ENCODE data around the gene MUSK.
"Not testable (repeated sequence)": the region's sequence is repeated elsewhere in the genome, so short reads cannot be mapped to it uniquely, and the experiment has no call there.

MUSK gene

DNA sequence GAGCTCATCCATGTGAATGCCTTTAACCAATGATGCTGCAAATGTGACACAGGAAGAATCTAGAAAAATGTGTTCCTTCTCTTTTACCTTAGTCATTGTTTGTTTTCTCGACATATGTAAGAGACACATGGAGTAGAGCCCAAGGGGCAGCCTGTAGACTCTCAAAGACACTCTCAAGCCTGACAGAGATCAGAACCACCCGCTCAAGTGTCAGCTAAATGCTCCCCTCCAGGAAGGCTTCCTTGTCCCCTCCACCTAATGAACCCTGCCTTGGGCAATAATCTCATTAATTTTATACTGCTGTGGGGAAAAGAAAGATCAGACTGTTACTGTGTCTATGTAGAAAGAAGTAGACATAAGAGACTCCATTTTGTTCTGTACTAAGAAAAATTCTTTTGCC is 157.4 kb downstream of the MUSK start:
- no peaks in the 10 kb centered on the region for H3K27me3 ChIP-seq
- peaks cover 10% of the 10 kb centered on the region for H3K4me1 ChIP-seq
- no peak for TF ChIP-seq CTCF (IDR thresholded peaks at IDR 0.05; ENCODE audit: low read depth, low read length)
- no peak overlapping the region for H3K4me3 ChIP-seq (ENCODE audit: low read depth, low read length)
- no peaks in the 10 kb centered on the region for H3K36me3 ChIP-seq
- no peaks in the 10 kb centered on the region for H3K9me3 ChIP-seq
- no peak for DNase-seq

DNA sequence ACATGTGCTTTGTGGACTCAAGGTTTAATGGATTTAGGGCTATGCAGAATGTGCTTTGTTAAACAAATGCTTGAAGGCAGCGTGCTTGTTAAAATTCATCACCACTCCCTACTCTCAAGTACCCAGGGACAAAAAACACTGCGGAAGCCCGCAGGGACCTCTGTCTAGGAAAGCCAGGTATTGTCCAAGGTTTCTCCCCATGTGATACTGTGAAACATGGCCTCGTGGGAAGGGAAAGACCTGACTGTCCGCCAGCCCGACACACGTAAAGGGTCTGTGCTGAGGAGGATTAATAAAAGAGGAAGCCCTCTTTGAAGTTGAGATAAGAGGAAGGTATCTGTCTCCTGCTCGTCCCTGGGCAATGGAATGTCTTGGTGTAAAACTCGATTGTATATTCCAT is 157.8 kb downstream of the MUSK start:
- H3K4me3 ChIP-seq (ENCODE audit: low read depth, low read length); H3K9me3 ChIP-seq; DNase-seq; H3K4me1 ChIP-seq; H3K27me3 ChIP-seq; H3K36me3 ChIP-seq: not testable (repeated sequence)

DNA sequence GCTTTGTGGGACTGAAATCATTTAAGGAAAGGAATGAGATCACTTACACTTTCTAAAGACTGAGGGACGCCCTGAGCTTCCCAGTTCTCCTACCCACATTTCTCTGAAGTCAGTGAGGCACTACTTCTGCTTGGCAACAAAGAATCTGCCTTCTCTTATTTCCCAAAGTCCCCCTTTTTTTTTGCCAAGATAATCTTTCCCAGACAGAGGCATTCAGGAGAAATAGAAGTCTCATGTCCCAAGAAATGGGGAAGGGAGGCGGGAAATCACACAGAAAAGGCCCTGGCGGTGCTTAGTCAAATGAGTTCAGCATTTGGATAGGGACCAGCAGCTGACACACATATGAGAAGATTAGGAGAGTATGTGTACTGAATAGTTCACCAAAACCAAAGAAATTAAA is 159.7 kb downstream of the MUSK start:
- no peak for DNase-seq
- no peak overlapping the region for H3K4me3 ChIP-seq (ENCODE audit: low read depth, low read length)
- no peaks in the 10 kb centered on the region for H3K27me3 ChIP-seq
- H3K36me3 ChIP-seq = no peaks in the 10 kb centered on the region
- no peak for TF ChIP-seq CTCF (IDR thresholded peaks at IDR 0.05; ENCODE audit: low read depth, low read length)
- peaks cover 7% of the 10 kb centered on the region; the same call in 1 of the 2 replicates for H3K4me1 ChIP-seq
- no peaks in the 10 kb centered on the region for H3K9me3 ChIP-seq

DNA sequence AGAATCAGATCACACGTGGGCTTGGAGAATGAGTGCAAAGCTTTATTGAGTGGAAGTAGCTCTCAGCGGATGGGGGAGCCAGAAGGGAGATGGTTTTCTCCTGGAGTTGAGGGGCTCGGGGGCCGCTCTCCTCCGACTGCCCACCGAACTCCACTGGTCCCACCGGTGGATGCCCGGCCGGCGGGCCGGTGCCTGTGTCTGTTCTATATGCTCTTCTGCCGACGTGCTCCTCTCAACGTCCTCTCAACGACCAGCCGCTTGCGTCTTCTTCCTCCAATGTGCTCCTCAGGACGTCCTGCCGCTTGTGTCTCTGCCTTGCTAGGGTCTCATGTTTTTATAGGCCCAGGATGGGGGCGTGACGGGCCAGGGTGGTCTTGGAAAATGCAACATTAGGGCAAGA is 161.9 kb downstream of the MUSK start:
- H3K9me3 ChIP-seq = no peaks in the 10 kb centered on the region
- peaks cover 7% of the 10 kb centered on the region; the same call in 1 of the 2 replicates for H3K4me1 ChIP-seq
- TF ChIP-seq CTCF (IDR thresholded peaks at IDR 0.05; ENCODE audit: low read depth, low read length) = no peak
- H3K36me3 ChIP-seq = no peaks in the 10 kb centered on the region
- no peaks in the 10 kb centered on the region for H3K27me3 ChIP-seq
- no peak for DNase-seq
- no peak overlapping the region for H3K4me3 ChIP-seq (ENCODE audit: low read depth, low read length)

- H3K9me3 ChIP-seq = no peaks in the 10 kb centered on the region
- no peak overlapping the region for H3K4me3 ChIP-seq (ENCODE audit: low read depth, low read length)
- TF ChIP-seq CTCF (IDR thresholded peaks at IDR 0.05; ENCODE audit: low read depth, low read length) = no peak
- DNase-seq = no peak
- no peaks in the 10 kb centered on the region for H3K27me3 ChIP-seq
- no peaks in the 10 kb centered on the region for H3K4me1 ChIP-seq
- H3K36me3 ChIP-seq = no peaks in the 10 kb centered on the region
These were observed 164.3 kb downstream of the MUSK start for GRCh38 chr9:110832926-110833325.

DNA sequence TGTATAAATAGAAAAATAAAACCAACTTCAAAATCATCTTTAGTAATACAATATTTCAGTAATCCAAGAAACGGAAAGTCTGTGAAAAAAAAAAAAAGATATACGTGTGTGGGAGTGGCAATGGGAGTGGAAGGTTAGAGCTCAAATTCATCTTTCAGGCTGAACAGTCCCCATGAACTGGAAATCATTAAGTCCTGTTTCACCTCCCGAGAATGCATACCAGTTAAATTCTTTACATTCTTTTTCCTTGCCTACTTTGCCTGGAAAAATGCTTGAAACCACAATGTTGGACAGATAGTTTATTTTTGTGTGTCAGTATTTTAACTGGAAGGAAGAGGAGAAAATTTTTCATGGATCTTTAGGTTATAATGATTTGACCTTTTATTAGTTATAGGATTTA is 166.8 kb downstream of the MUSK start:
- no peak overlapping the region for H3K4me3 ChIP-seq (ENCODE audit: low read depth, low read length)
- no peaks in the 10 kb centered on the region for H3K36me3 ChIP-seq
- no peaks in the 10 kb centered on the region for H3K9me3 ChIP-seq
- no peak for TF ChIP-seq CTCF (IDR thresholded peaks at IDR 0.05; ENCODE audit: low read depth, low read length)
- DNase-seq = no peak
- no peaks in the 10 kb centered on the region for H3K4me1 ChIP-seq
- H3K27me3 ChIP-seq = no peaks in the 10 kb centered on the region

DNA sequence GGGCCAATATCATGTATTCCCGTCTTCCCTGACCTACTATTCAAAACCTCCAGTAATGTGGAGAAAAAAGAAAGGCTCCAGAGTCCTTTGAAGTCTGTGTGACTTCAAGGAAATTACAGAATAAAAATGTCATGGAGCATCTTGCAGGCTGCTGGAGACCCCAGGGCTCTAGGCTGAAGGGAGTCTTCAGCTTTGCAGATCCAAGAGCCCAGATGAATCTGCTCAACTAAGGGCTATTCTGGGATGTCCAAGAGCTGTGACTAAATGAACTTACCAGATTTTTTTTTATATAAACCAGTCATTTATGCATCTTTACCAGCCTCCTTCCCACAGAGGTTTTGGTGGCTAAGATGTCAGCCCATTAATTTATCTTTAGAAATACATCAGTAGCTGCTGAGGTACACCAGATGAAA is 167.3 kb downstream of the MUSK start:
- Histone ChIP-seq H3K9me3 (no peaks in the 10 kb centered on the region), H3K27me3 (no peaks in the 10 kb centered on the region), H3K36me3 (no peaks in the 10 kb centered on the region), H3K4me1 (no peaks in the 10 kb centered on the region), H3K4me3 (ENCODE audit: low read depth, low read length) (no peak overlapping the region)
- TF ChIP-seq CTCF (IDR thresholded peaks at IDR 0.05; ENCODE audit: low read depth, low read length) = no peak
- no peak for DNase-seq

Data from BE2C (cell line).